WI38 (cell line): ENCODE results near the gene PYGB.

Source experiments
- H3K4me3 ChIP-seq: 2 replicates; pipeline ENCODE4 v1.5.1; 2011; ENCODE audit warnings: low read depth, mild to moderate bottlenecking, control low read depth, low read length
- CTCF ChIP-seq: IDR thresholded peaks from 2 replicates; pipeline ENCODE4 v1.5.1; 2012; ENCODE audit warnings: low read depth, mild to moderate bottlenecking, control low read depth, low read length

The PYGB gene

GRCh38 chr20:25205277-25206062, 42.4 kb upstream of the PYGB start:
- no peak for TF ChIP-seq CTCF

GRCh38 chr20:25206063-25206403, 41.9 kb upstream of the PYGB start:
- H3K4me3 ChIP-seq = no peak overlapping the region
- TF ChIP-seq CTCF = no peak

More at GRCh38 chr20:25205277-25206062, 42.4 kb upstream of the PYGB start:
- H3K4me3 ChIP-seq = no peak overlapping the region

- no peak overlapping the region for H3K4me3 ChIP-seq
- no peak for TF ChIP-seq CTCF
These were observed 41.3 kb upstream of the PYGB start for GRCh38 chr20:25206548-25206947.

GRCh38 chr20:25207149-25207959, 40.5 kb upstream of the PYGB start:
- TF ChIP-seq CTCF = no peak
- H3K4me3 ChIP-seq = no peak overlapping the region

GRCh38 chr20:25207960-25208534, 39.8 kb upstream of the PYGB start:
- H3K4me3 ChIP-seq = no peak overlapping the region
- TF ChIP-seq CTCF = no peak

GRCh38 chr20:25209400-25209799, 38.5 kb upstream of the PYGB start:
- no peak for TF ChIP-seq CTCF
- H3K4me3 ChIP-seq = no peak overlapping the region

GRCh38 chr20:25209911-25210310, 38.0 kb upstream of the PYGB start:
- no peak overlapping the region for H3K4me3 ChIP-seq
- TF ChIP-seq CTCF = no peak
